GM12891 (cell line): ENCODE results near the gene CSGALNACT2.

ENCODE experiments used
- POLR2A ChIP-seq: IDR thresholded peaks from 2 replicates; pipeline ENCODE4 v1.6.1; 2011; ENCODE audit warnings: low read depth, low read length, control low read depth
- POLR2AphosphoS5 ChIP-seq: IDR thresholded peaks from 2 replicates; pipeline ENCODE4 v1.6.1; 2011; ENCODE audit warnings: low read depth, low read length, control low read depth

DNA sequence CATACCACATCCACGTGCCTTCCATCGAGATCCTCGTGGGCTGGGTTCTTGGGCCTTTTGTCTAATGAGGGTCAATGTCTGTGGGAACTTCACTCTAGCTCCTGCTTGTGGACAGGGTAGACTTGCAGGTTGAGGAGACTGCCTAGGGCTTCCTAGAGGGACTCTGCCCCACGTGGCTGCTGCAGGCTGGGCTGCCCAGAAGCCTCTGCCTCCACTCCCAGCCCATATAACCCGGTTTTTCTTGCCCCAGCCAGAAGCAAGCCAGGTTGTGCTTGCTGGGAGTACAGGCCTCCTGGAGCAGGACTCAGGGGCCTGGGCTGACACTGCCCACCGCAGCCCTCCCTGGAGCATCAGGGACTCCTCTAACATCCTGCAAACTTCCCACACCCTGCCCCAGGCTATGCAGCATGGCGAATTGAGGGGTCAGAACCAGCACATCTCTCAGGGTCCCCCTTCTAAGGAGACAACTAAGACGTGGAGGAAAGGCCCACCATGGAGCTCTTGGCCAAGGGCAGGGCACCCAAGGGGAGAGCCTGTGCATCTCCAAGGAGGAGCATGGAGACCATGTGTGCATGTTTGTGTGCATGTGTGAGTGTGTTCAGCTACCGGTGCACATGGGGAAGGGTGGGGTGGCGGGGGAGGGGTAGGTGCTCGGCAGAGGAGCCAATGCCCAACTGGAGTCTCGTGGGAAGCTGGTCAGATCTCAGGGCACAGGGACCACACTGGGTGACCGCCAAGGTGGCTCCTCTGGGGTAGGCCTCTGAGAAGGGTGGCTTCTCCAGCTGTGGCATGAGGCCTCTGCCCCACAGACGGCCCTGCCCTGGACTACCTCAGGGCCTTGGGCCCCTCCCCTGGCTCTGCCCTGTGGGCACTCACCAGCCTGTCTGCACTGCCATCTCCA lies 66.0 kb downstream of the CSGALNACT2 start:
- TF ChIP-seq POLR2A (no peak), POLR2AphosphoS5 (no peak)
